ENCODE results near the gene ENTPD7. TPM values are rescaled to one million over a fixed set of nuclear protein-coding genes. Genes with fewer than 3 reads are reported as not detected.

ENTPD7 gene
- total RNA-seq, 1 experiment from 2014 or later, result 7.4 TPM

DNA sequence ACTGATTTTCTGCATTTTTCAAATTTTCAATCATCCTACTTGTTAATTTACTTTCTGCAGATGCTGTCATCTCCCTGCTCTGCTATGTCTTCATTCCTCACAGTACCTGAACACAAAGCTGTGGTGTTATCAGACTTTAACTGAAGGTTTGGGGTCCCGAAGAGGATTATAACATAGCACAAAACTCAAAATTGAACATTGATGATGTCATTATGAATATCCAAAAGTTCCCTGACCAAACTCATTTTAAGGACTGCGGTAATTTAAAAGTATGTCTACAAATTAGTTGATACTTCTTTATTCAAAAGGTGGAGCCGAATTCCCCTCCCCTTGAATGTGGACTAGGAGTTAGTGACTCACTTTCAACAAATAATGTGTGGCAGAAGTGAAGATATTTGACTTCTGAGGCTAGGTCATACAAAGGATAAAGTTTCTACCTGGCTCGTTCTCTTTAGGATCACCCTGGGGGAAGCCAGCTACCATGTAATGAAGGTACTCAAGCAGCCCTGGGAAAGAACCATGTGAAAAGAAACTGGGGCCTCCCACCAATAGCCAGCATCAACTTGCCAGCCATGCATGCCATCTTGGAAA is 6.4 kb upstream of the ENTPD7 start:
- Mint-ChIP-seq H3K27ac (ENCODE audit: unreplicated experiment) (no peak overlapping the region), H3K9me3 (ENCODE audit: low read depth, unreplicated experiment) (no peaks in the 10 kb centered on the region), H3K4me3 (ENCODE audit: low read depth, unreplicated experiment) (no peak overlapping the region), H3K36me3 (ENCODE audit: insufficient read depth, unreplicated experiment) (no peaks in the 10 kb centered on the region), H3K27me3 (ENCODE audit: unreplicated experiment) (peaks cover 47% of the 10 kb centered on the region), H3K4me1 (ENCODE audit: low read depth, unreplicated experiment) (no peaks in the 10 kb centered on the region)
- no peak for TF ChIP-seq CTCF (IDR thresholded peaks at IDR 0.05; ENCODE audit: unreplicated experiment)
- BruUV-seq (replicated peaks), result no TSS peak
- CTCF ChIA-PET, result no interaction called here
- intact Hi-C loops (cut with micrococcal nuclease; ENCODE audit: unreplicated experiment), result no loop called here
- DNase-seq, result no peak

DNA sequence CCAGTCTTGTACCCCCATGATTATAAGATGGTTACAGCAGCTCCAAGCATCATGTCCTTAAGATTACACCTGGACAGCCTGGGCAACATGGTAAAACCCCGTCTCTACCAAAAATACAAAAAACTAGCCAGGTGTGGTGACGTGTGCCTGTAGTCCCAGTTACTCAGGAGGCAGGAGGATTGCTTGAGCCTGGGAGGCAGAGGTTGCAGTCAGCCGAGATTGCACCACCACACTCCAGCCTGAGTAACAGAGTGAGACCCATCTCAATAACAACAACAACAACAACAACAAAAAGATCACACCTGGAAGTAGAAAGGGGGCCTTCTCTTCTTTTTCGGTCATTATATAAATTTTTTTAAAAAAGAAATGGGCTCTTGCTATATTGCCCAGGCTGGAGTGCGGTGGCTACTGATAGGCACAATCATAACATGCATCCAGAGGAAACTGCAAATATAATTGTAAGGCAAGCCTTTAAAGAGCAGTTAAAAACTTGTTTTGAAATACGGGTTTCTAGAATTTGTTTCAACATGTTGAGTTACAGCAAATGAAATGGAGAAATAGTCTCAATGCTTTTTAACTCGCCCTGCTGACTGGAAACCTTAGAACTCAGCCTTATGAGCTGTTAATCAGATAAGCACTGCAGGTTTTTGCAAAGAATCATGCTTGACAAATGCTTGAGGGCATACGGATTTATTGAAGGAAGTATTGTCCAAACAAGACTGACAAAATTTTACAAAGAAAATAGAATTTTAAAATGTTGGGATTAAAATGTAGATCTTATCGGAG is 4.7 kb upstream of the ENTPD7 start:
- H3K4me1 Mint-ChIP-seq (ENCODE audit: low read depth, unreplicated experiment), result no peaks in the 10 kb centered on the region
- H3K27ac Mint-ChIP-seq (ENCODE audit: unreplicated experiment), result no peak overlapping the region
- no peak overlapping the region for H3K4me3 Mint-ChIP-seq (ENCODE audit: low read depth, unreplicated experiment)
- no peak for TF ChIP-seq CTCF (IDR thresholded peaks at IDR 0.05; ENCODE audit: unreplicated experiment)
- H3K9me3 Mint-ChIP-seq (ENCODE audit: low read depth, unreplicated experiment), result no peaks in the 10 kb centered on the region
- H3K36me3 Mint-ChIP-seq (ENCODE audit: insufficient read depth, unreplicated experiment), result peaks cover 15% of the 10 kb centered on the region
- CTCF ChIA-PET, result no interaction called here
- peaks cover 39% of the 10 kb centered on the region for H3K27me3 Mint-ChIP-seq (ENCODE audit: unreplicated experiment)
- DNase-seq, result no peak
- intact Hi-C loops (cut with micrococcal nuclease; ENCODE audit: unreplicated experiment), result no loop called here
- BruUV-seq (replicated peaks), result no TSS peak

DNA sequence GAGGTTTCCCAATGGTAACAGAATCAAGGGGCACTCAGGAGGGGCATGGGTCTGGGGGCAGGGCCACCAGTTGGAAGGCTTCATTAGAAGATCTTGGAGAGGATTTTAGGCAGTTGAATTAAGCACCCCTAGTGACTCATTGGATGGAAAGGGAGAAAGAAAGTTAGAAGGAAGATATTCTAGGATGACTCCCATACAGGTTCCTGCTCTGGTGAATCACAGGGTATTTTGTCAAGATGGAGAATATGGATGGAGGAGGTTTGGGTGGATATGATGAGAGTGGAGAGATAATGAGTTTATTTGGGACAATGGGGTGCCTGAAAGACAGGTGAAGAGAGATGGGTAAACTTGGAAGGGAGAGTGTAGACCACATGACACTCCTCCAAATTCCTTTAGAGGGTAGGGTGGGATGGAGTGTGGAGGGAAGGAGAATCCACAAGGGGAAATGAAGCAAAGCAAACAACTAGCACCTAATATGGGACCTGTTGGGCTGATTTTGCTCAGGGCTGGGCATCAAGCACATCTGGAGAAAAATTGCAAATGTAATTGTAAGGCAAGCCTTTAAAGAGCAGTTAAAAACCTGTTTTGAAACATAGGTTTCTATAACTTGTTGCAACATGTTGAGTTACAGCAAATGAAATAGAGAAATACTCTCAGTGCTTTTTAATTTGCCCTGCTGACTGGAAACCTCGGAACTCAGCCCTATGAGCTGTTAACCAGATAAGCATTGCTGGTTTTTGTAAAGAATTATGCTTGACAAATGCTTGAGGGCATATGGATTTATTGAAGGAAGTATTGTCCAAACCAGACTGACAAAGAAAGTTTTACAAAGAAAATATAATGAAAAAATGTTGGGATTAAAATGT is 2.9 kb upstream of the ENTPD7 start:
- no peak for DNase-seq
- Mint-ChIP-seq H3K27ac (ENCODE audit: unreplicated experiment) (no peak overlapping the region), H3K4me3 (ENCODE audit: low read depth, unreplicated experiment) (no peak overlapping the region), H3K9me3 (ENCODE audit: low read depth, unreplicated experiment) (no peaks in the 10 kb centered on the region), H3K4me1 (ENCODE audit: low read depth, unreplicated experiment) (no peaks in the 10 kb centered on the region), H3K36me3 (ENCODE audit: insufficient read depth, unreplicated experiment) (peaks cover 20% of the 10 kb centered on the region), H3K27me3 (ENCODE audit: unreplicated experiment) (peaks cover 30% of the 10 kb centered on the region)
- intact Hi-C loops (cut with micrococcal nuclease; ENCODE audit: unreplicated experiment), result no loop called here
- no TSS peak for BruUV-seq (replicated peaks)
- no peak for TF ChIP-seq CTCF (IDR thresholded peaks at IDR 0.05; ENCODE audit: unreplicated experiment)
- CTCF ChIA-PET, result no interaction called here

- peaks cover 22% of the 10 kb centered on the region for H3K36me3 Mint-ChIP-seq (ENCODE audit: insufficient read depth, unreplicated experiment)
- no peaks in the 10 kb centered on the region for H3K9me3 Mint-ChIP-seq (ENCODE audit: low read depth, unreplicated experiment)
- CTCF ChIA-PET, result no interaction called here
- no TSS peak for BruUV-seq (replicated peaks)
- no peak for TF ChIP-seq CTCF (IDR thresholded peaks at IDR 0.05; ENCODE audit: unreplicated experiment)
- intact Hi-C loops (cut with micrococcal nuclease; ENCODE audit: unreplicated experiment), result no loop called here
- peaks cover 11% of the 10 kb centered on the region for H3K4me1 Mint-ChIP-seq (ENCODE audit: low read depth, unreplicated experiment)
- DNase-seq, result no peak
- peaks cover 30% of the 10 kb centered on the region for H3K27me3 Mint-ChIP-seq (ENCODE audit: unreplicated experiment)
- H3K27ac Mint-ChIP-seq (ENCODE audit: unreplicated experiment), result peak overlapping the region; percentile 55
- peak overlapping the region; percentile 83 for H3K4me3 Mint-ChIP-seq (ENCODE audit: low read depth, unreplicated experiment)
These were observed 683 bp upstream of the ENTPD7 start for GRCh38 chr10:99658622-99659030.
